Liver (tissue), 3 donors: ENCODE measurements around the gene MFNG.

Experiments used
- CTCF ChIP-seq: fragments of 150-350 bp; IDR thresholded peaks from 2 replicates; pipeline ENCODE4 v1.5.1; 2017; ENCODE audit warnings: improper control_type of control experiment, low read depth, low read length; ENCODE audit not compliant: missing input control
- GABPA ChIP-seq, 2 donors: IDR thresholded peaks in 1 of 2; conservative IDR thresholded peaks in 1 of 2; 2 replicates each; pipeline ENCODE4 v1.6.1; 2016; ENCODE audit warnings: antibody characterized with exemption in 2 of 2, mild to moderate bottlenecking in 1 of 2, moderate library complexity in 1 of 2
- HNF4G ChIP-seq: IDR thresholded peaks from 2 replicates; pipeline ENCODE4 v1.6.1; 2016; ENCODE audit warnings: antibody characterized with exemption
- MAX ChIP-seq: IDR thresholded peaks from 2 replicates; pipeline ENCODE4 v1.6.1; 2016; ENCODE audit warnings: antibody characterized with exemption
- RAD21 ChIP-seq, 2 donors: IDR thresholded peaks; 2 replicates each; pipeline ENCODE4 v1.6.1; 2016; ENCODE audit warnings: antibody characterized with exemption in 2 of 2, mild to moderate bottlenecking in 2 of 2
- REST ChIP-seq: IDR thresholded peaks from 2 replicates; pipeline ENCODE4 v1.6.1; 2016; ENCODE audit warnings: antibody characterized with exemption, mild to moderate bottlenecking
- RXRA ChIP-seq, 2 donors: IDR thresholded peaks; 2 replicates each; pipeline ENCODE4 v1.6.1; 2017 to 2018; ENCODE audit warnings: antibody characterized with exemption in 2 of 2, mild to moderate bottlenecking in 1 of 2
- TAF1 ChIP-seq: conservative IDR thresholded peaks from 2 replicates; pipeline ENCODE4 v1.6.1; 2016; ENCODE audit warnings: antibody characterized with exemption, mild to moderate bottlenecking
- YY1 ChIP-seq: IDR thresholded peaks from 2 replicates; pipeline ENCODE4 v1.6.1; 2016; ENCODE audit warnings: antibody characterized with exemption, mild to moderate bottlenecking
- donor health status: healthy.
- donor health status: healthy.

GRCh38 chr22:37454857-37455686 lies 31.1 kb downstream of the MFNG start:
- no peak for TF ChIP-seq REST
- TF ChIP-seq GABPA (IDR thresholded peaks at IDR 0.05 in 1 of 2, conservative IDR thresholded peaks at IDR 0.05 in 1 of 2) = no peak
- no peak for TF ChIP-seq CTCF
- TF ChIP-seq RXRA (IDR thresholded peaks at IDR 0.05) = no peak
- no peak for TF ChIP-seq TAF1
- no peak for TF ChIP-seq HNF4G
- TF ChIP-seq MAX = no peak
- TF ChIP-seq RAD21 (IDR thresholded peaks at IDR 0.05) = no peak
- no peak for TF ChIP-seq YY1
